WTC11 (cell line): Measurements from ENCODE around the gene RASGRF2.

Source experiments
- EMX1 ChIP-seq: fragments of 250-450 bp; sonication (Bioruptor Pico); IDR thresholded peaks from 2 replicates; pipeline ENCODE4 v1.8.0; 2021; ENCODE audit warnings: mild to moderate bottlenecking
- ZNF232 ChIP-seq: sonication (generic); formaldehyde crosslinking; IDR thresholded peaks from 2 replicates; pipeline ENCODE4 v1.8.0; 2022; ENCODE audit warnings: mild to moderate bottlenecking, missing genetic modification reagents
- ZNF671 ChIP-seq: fragments of 250-450 bp; sonication (Bioruptor Pico); IDR thresholded peaks from 2 replicates; pipeline ENCODE4 v1.8.0; 2021; ENCODE audit warnings: mild to moderate bottlenecking

- TF ChIP-seq ZNF671 (CRISPR knock-in tag) (no peak), ZNF232 (CRISPR knock-in tag) (no peak), EMX1 (CRISPR knock-in tag) (no peak)
Observed at GRCh38 chr5:81167078-81167477, 206.9 kb downstream of the RASGRF2 start.
